DMS53 treated with DMSO at 0.1 percent for 48 hours (cell line): ENCODE data around the gene FOXK2.

Source experiments
- DNase-seq: peaks from one replicate; lab custom pipeline; 2025; ENCODE audit not compliant: unreplicated experiment; lab: John Stamatoyannopoulos, UW

The FOXK2 gene

GRCh38 chr17:82602986-82603710 is 83.6 kb downstream of the FOXK2 start:
- no peak for DNase-seq

- DNase-seq = peak; percentile 15
These were observed 84.5 kb downstream of the FOXK2 start for GRCh38 chr17:82603981-82604448.

DNA sequence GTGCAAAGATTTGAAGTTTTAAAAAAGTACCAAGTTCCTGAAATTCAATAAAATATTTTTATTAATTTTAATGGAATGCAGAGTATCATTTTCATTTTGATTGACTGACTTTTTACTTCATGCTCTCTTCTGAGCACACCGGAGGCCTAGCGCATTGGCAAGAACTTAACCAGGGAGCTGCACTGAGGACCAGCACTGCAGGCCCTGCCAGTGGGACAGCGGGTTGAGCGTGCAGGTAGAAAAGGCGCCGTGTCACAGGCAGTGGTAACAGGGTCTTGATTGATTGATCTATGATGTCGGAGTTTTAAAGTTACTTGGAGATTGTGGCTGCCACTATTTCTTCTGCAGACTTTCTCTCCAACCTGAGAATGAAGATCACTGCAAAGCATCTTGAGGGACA is 85.0 kb downstream of the FOXK2 start:
- DNase-seq = no peak

GRCh38 chr17:82605939-82606600 is 86.5 kb downstream of the FOXK2 start:
- no peak for DNase-seq

DNA sequence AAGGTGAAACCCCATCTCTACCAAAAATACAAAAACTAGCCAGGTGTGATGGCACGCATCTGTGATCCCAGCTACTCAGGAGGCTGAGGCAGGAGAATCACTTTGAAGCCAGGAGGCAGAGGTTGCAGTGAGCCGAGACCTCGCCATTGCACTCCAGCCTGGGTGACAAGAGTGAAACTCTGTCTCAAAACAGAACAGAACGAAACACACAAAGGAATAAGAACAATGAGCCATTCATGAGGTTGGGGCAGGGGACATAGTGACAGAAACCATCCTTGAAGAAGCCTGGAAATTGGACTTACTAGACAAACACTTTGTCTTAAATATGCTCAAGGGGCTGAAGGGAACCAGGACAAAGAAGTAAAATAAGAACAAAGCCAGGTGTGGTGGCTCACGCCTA is 89.3 kb downstream of the FOXK2 start:
- no peak for DNase-seq

GRCh38 chr17:82609655-82610054 is 90.1 kb downstream of the FOXK2 start:
- no peak for DNase-seq

- no peak for DNase-seq
These were observed 91.9 kb downstream of the FOXK2 start for GRCh38 chr17:82611140-82612058.

GRCh38 chr17:82613283-82614094 is 94.0 kb downstream of the FOXK2 start:
- DNase-seq = no peak

DNA sequence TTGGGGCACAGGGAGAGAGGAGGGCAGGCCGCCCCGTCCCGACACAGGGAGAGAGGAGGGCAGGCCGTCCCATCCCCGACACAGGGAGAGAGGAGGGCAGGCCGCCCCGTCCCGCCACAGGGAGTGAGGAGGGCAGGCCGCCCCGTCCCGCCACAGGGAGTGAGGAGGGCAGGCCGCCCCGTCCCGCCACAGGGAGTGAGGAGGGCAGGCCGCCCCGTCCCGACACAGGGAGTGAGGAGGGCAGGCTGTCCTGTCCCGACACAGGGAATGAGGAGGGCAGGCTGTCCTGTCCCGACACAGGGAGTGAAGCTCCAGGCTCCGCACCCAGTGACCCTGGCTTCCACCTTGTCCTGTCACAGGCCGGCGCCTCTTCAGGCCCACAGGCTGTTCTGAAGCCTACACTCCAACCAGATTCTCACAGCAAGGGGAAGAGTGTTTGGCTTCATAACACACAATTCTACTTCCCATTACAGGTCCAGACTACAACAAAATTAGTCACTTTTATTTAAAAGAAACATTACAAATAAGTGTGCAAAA is 94.6 kb downstream of the FOXK2 start:
- DNase-seq = no peak

GRCh38 chr17:82615084-82616020 is 95.8 kb downstream of the FOXK2 start:
- no peak for DNase-seq

GRCh38 chr17:82616021-82616711 is 96.6 kb downstream of the FOXK2 start:
- no peak for DNase-seq

DNA sequence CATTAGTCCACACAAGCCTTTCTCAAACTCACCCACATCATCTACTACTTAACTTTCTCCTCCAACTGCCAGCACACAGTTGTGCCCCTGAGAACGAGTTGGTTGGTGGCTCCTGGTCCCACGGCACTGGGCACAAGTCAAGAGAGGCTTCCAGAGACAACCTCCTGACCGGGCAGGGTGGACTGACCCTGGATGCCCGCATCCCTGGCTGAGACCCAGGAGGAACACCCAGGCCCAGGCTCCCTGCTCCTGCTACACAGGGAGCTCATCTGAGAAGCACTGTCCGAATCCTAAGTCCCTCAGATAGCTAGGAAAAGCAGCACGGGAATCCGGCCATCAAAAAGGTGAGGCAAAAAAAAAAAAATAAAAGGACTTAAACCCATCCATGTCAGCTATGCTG is 99.7 kb downstream of the FOXK2 start:
- DNase-seq = no peak

GRCh38 chr17:82619641-82620040 is 100.1 kb downstream of the FOXK2 start:
- no peak for DNase-seq

DNA sequence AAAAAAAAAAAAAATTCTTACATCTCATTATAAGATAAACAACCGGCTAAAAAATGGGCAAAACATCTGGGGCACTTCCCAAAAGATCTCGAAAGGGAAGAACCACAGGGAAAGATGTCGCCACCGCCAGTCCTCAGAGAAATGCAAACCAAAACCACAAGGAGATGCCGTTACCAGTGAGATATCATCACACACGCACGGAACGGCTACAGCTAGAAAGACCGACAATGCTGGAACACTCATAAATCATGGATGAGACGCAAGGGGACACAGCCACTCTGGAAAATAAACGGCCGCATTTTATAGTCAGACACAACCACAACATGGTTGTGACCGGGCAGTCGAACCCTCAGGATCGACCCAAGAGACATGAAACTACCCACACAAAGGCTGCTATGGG is 104.2 kb downstream of the FOXK2 start:
- no peak for DNase-seq

DNA sequence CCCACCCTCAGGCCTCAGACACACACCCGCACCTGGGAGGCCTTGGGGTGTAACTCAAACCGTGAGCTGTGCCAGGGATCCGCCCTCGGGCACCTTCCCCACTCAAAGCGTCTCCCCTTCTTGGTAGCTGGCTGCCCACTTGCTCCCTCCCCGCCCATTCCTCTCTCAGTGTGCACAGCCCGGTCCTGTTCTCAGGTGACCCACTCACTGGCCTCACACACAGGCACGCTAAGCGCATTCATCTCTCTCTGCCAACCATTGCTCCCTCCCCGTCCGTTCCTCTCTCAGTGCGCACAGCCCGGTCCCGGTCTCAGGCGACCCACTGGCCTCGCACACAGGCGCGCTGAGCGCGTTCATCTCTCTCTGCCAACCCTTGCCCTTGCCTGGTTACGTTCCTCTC is 107.9 kb downstream of the FOXK2 start:
- DNase-seq = no peak

DNA sequence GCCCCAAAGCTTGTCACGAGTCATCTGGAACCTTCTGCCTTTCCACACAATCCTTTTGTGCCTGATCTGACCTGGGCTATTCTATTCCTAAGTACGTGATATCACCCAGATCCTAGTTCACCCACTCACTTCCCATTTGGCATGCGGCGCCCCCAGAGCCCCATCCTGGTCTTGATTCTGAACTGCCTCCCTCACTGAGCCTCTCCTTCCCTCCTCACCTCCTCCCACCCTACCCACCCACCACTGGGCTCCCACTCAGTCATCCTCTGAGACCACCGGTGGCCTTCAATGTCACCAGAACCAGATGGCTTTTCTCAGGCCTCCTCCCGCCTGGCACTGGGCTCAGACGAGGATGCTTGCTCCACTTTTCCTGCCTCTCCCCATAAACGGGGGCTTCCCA is 110.2 kb downstream of the FOXK2 start:
- no peak for DNase-seq

- no peak for DNase-seq
These were observed 110.7 kb downstream of the FOXK2 start for GRCh38 chr17:82630212-82630611.

DNA sequence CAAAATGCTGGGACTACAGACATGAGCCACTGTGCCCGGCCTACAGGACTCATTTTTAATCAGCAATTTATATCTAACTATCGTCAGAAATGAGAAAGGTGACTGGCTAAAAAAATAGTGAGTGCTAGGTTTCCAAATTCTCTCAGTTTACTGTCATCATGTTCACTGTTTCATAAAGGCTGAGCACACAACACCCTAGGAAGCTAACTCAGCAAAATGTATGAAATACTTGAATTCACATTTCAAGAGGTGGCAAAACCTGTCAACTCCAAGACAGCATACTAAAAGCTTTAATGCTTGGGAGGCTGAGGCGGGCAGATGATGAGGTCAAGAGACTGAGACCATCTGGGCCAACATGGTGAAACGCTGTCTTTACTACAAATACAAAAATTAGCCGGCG is 112.0 kb downstream of the FOXK2 start:
- DNase-seq = no peak

DNA sequence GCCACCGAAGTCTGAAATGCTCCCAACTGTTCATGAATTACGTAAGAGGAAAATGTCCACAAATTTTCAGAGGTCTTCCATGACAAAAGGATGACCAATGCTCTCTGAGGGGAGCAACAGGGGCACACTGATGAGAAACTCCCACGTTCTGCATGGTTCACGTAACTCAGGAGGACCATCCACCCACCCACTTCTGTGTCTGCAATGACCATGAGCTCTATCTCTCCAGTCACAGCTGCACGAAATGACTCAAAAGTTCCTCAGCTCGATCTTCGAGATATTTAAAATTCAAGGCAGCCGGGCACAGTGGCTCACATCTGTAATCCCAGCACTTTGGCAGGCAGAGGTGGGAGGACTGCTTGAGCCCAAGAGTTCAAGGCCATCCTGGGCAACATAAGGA is 112.9 kb downstream of the FOXK2 start:
- no peak for DNase-seq
